NT2/D1 (cell line): ENCODE measurements around the gene SFI1.

Source experiments
- DNase-seq: peaks from one replicate; pipeline ENCODE4 v3.0.0-alpha.2; 2011; ENCODE audit warnings: low read depth, low spot score
- H3K27me3 ChIP-seq: 2 replicates; pipeline ENCODE4 v1.6.0; 2011; ENCODE audit warnings: mild to moderate bottlenecking; ENCODE audit not compliant: insufficient read length, insufficient read depth
- H3K36me3 ChIP-seq: 2 replicates; pipeline ENCODE4 v1.6.1; 2011; ENCODE audit warnings: mild to moderate bottlenecking, low read length, mixed read lengths; ENCODE audit not compliant: insufficient read depth, insufficient read length
- H3K4me1 ChIP-seq: 2 replicates; pipeline ENCODE4 v1.5.1; 2011; ENCODE audit not compliant: insufficient read depth, insufficient read length
- H3K4me3 ChIP-seq: 2 replicates; pipeline ENCODE4 v1.5.1; 2011; ENCODE audit warnings: low read depth; ENCODE audit not compliant: insufficient read length
- H3K9ac ChIP-seq: 2 replicates; pipeline ENCODE4 v1.6.0; 2011; ENCODE audit warnings: low read depth; ENCODE audit not compliant: insufficient read length
- H3K9me3 ChIP-seq: 2 replicates; pipeline ENCODE4 v1.5.1; 2011; ENCODE audit warnings: mild to moderate bottlenecking, low read length; ENCODE audit not compliant: insufficient read depth
- SUZ12 ChIP-seq: IDR thresholded peaks from 2 replicates; pipeline ENCODE4 v1.6.1; 2011; ENCODE audit not compliant: insufficient read length, insufficient read depth; ENCODE audit errors: extremely low read depth
- YY1 ChIP-seq: IDR thresholded peaks from 2 replicates; pipeline ENCODE4 v1.6.1; 2011; ENCODE audit not compliant: insufficient read length, insufficient read depth
- ZNF274 ChIP-seq: IDR thresholded peaks from 2 replicates; pipeline ENCODE4 v1.6.1; 2011; ENCODE audit warnings: mild to moderate bottlenecking, low read depth, low read length

Gene SFI1

DNA sequence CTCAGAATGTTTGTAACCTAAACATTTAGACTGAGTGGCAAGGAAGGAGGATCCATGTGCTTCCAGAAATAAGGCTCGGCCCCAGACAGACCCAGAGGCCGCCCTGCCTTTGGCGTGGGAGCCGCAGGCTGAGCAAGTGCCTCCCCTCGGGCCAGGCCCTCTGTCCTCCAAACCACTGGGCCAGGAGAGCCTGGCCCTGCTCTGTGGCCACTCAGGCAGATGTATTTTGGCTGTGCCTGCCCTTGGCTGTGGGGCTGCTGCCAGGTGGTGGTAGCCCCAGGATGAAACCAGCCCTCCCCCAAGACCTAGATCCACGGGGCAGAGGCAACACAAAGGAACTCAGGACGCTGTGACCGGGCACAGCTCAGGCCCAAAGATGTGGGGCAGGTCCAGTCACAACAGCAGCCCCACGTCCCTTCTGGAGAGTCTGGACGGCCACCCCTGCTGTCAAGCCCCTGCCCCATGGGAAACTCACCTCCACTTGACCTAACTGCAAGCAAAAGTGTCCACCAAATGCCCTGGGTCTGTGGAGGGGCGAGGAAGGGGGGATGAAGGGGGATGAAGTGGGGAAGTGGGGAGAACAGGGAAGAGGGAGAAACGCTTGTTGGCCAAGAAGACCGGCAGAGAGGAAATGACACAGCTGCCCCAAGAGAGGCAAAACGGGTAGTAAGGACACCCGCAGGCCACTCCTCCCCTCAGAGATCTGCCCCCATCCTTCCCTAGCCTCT, 141.7 kb downstream of the SFI1 start:
- Histone ChIP-seq H3K4me3 (no peak overlapping the region), H3K4me1 (no peaks in the 10 kb centered on the region), H3K9me3 (no peaks in the 10 kb centered on the region), H3K36me3 (peaks cover 8% of the 10 kb centered on the region), H3K9ac (no peak overlapping the region), H3K27me3 (no peaks in the 10 kb centered on the region)
- TF ChIP-seq YY1 (no peak), ZNF274 (no peak), SUZ12 (no peak)
- DNase-seq, result no peak

DNA sequence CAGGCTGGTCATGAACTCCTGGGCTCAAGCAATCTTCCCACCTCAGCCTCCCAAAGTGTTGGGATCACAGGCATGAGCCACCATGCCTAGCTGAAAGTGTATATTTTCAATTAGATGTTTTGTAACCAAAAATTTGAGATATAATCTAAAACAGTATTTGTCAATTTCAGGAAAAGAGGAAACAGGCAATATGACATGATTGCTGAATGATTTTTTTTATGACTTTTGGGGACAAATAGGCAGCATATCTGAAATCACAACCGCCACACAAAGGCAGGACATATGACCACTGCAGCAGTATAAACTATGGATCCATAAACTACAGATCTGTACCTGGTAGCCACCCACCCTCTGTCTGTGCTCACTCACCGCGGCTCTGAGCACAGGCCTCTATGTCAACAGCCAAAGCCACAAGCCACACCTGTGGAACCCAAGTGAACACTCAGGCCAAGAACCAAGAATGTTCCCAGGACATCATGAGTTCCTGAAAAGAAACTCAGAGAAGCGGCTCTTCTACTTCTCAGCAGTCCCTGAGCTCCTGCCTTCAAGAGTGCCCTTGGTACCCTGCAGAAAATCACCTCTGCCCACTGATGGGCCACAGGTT, 143.2 kb downstream of the SFI1 start:
- Histone ChIP-seq H3K9me3 (no peaks in the 10 kb centered on the region), H3K4me3 (no peak overlapping the region), H3K27me3 (no peaks in the 10 kb centered on the region), H3K36me3 (peaks cover 11% of the 10 kb centered on the region), H3K9ac (no peak overlapping the region), H3K4me1 (no peaks in the 10 kb centered on the region)
- DNase-seq, result no peak
- TF ChIP-seq YY1 (no peak), SUZ12 (no peak), ZNF274 (no peak)

DNA sequence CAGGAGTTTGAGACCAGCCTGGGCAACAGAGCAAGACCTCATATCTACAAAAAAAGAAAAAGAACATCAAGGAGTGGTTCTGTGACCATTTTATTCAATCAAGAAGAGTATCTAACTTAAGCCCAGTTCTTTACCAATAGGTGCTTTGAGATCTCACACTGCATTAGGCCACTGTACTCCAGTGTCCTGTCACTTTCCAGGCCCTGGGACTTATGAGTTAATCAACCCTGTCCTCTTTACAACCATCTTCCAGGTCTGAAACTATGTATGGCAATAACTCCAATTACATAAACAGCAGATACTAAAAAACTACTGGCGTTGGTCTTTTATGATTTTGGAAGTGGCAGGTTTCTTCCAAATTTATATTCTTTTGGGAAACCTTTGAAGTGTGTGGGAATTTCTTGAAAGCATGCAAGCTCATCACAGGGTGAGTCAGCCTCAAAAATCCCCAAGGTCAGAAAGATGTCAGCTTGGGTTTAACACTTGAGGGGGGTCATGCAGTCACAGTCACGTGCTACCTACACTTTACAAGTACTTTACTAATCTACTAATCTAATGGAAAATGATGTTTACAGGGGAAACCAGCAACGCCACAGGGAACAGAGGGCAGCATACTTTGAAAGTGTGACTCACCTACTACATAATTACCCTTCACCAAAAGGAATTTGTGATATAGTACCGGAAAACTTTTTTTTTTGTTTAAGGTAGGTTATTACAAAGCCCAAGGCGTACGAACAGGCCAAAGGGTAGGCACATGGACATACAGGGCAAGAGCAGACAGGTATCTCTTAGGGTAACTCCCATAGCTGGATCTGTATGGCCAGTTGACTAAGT, 150.1 kb downstream of the SFI1 start:
- DNase-seq, result no peak
- H3K27me3 ChIP-seq, result no peaks in the 10 kb centered on the region
- H3K36me3 ChIP-seq, result peaks cover 42% of the 10 kb centered on the region
- H3K9me3 ChIP-seq, result no peaks in the 10 kb centered on the region
- H3K9ac ChIP-seq, result no peak overlapping the region
- H3K4me3 ChIP-seq, result no peak overlapping the region
- H3K4me1 ChIP-seq, result peaks cover 5% of the 10 kb centered on the region
- no peak for TF ChIP-seq ZNF274
- no peak for TF ChIP-seq SUZ12
- TF ChIP-seq YY1, result no peak

DNA sequence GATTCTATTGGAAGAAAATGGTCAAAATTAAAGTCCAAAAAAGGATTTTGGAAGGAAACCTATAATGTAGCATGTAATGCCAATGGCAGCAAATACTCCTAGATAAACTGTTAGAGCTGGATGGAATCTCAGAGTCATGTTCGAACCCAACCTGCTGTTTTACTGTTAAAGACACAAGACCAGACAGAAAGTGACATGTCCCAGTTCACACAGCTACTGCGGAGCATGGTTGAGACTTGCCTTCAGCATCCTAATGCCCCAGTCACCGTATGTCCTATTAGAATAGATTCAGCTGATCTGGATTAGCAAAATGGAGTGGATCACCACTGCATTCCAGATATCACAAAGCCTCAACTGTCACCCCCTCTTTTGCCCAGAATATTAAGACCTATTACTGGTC, 150.7 kb downstream of the SFI1 start:
- TF ChIP-seq YY1 (no peak), ZNF274 (no peak), SUZ12 (no peak)
- peaks cover 5% of the 10 kb centered on the region for H3K4me1 ChIP-seq
- no peaks in the 10 kb centered on the region for H3K9me3 ChIP-seq
- no peaks in the 10 kb centered on the region for H3K27me3 ChIP-seq
- DNase-seq, result no peak
- H3K4me3 ChIP-seq, result no peak overlapping the region
- H3K36me3 ChIP-seq, result peaks cover 42% of the 10 kb centered on the region
- H3K9ac ChIP-seq, result no peak overlapping the region

DNA sequence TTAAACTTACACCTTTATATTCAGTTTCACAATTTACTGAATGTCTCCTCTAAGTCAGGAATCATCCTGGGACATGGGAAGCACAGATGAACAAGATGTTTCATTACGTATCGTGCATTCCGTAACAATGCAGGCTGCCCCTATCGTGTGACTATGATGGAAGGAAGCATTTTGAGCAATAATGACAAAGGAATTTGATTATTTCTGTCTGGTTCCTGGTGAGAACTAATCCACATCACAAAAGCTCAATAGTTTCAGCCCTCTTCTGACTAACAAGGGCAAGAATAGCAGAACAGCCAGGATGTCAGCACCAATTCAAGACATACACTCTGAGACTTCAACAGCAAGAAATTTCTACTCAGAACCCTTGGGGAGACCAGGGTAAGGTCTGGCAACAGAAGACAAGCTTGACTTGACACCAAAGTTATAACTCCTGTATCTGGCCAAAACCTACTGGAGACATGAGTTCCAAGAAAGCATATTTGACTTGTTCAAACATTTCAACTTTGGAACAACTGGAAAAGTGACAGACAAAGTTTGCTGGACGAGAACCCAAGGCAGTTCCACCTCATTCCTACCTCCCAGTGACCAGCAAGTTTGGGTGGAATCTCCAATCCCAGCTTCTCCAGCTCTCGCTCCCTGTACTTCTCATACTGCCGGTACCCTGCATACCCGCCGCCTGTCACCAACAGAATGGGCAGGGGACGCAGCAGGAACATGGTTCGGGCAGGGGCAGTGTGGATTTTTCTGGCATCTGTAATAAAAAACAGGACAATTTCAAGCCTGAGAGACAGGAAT, 151.4 kb downstream of the SFI1 start:
- peaks cover 40% of the 10 kb centered on the region for H3K36me3 ChIP-seq

DNA sequence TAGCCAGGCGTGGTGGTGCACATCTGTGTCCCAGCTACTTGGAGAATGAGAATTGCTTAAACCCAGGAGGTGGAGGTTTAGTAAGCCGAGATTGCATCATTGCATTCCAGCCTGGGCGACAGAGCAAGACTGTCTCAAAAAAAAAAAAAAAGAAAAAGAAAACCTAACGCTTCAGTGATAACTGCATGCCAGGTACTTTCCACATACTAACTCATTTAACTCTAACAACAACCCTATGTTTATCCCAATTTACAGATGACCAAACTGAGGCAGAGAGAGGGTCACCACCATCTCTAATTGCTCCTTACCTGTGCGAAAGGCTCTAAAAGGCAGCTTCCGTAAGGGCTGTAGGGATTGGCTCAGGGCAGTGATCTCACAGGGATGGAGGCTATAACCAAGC, 154.1 kb downstream of the SFI1 start:
- H3K36me3 ChIP-seq, result peaks cover 30% of the 10 kb centered on the region
- no peaks in the 10 kb centered on the region for H3K27me3 ChIP-seq
- peaks cover 5% of the 10 kb centered on the region for H3K4me1 ChIP-seq
- H3K4me3 ChIP-seq, result no peak overlapping the region
- DNase-seq, result no peak
- no peak overlapping the region for H3K9ac ChIP-seq
- TF ChIP-seq SUZ12, result no peak
- no peaks in the 10 kb centered on the region for H3K9me3 ChIP-seq

More for the DNA sequence above, 151.4 kb downstream of the SFI1 start:
- Histone ChIP-seq H3K4me3 (no peak overlapping the region), H3K4me1 (peaks cover 5% of the 10 kb centered on the region), H3K9me3 (no peaks in the 10 kb centered on the region), H3K9ac (no peak overlapping the region), H3K27me3 (no peaks in the 10 kb centered on the region)
- DNase-seq, result no peak
- TF ChIP-seq ZNF274 (no peak), SUZ12 (no peak), YY1 (no peak)
